ENCODE measurements around the gene CABLES1.
"Not testable (repeated sequence)": the region's sequence is repeated elsewhere in the genome, so short reads cannot be mapped to it uniquely, and the experiment has no call there.

CABLES1 gene

DNA sequence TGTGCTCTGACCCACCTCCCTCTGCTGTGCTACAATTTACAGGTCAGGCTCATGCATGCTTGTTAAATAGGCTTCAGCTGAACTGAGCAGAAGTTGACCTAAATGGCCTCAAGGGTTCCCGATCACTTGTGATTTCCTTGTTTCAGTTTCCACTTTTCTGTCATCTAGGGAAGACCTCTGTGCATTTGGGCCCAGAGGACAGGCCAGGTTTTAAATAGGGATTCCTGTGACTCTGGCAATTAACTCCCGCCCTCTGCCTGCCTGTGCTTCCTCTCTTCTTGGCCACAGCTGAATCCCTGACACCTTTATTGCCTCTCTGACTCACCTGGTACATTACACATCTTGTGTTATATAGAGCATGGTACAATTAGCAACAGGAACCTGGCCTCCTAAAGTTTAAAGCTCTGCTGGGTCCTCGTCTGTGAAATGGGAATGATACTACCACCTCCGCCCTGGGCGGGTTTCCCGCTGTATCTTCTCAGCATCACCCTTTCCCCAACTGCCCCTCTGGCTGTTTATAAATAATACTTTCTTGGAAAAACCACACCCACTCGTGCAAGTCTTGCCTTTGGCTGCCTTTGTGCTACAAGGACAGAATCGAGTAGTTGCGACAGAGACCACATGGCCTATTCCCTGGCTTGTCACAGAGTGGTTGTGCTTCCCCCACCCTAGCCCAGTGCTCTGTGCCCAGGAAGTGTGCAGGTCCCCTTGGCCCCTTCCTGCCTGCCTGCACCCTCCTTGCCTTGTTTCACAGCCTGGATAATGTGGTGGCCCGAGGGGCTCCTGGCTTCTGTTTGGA lies 7.9 kb downstream of the CABLES1 start:
- DNase-seq: no peak

DNA sequence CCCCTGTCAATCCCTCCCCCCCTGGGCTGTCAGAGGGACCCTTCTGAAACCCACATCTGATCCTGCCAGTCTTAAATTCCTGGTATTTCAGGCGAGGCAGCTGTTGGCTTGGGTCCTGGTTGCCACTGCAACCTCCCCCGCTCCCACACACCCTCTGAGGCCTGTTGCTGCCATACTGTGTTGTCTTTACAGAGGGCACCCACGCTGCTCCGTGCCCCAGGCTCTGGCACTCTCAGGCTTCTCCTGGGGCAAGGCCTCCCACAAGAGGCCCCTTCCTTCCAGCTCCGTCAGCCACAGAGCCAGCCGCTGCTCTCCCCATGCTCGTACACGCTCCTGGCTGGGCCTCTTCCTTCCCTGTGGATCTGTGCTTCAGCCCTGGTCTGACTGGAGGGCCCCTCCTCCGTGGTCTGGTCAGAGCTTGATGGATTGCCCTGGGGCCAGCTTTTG lies 8.6 kb downstream of the CABLES1 start:
- DNase-seq: no peak

DNA sequence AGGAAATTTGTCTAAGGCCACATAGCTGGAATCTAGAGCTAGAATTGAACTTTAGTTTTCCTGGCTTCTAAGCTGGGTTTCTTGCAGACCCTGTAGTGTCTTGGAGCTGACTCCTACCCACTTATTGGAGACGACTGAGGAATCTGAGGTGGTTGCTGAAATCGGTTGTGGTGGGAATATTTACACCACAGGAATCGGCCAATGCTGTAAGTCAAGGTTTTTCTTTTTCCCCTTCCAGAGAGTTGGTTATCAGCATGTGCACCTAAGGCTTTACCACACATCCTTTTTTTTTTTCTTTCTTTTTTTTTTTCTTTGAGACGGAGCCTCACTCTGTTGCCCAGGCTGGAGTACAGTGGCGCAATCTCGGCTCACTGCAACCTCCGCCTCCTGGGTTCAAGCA lies 9.4 kb downstream of the CABLES1 start:
- DNase-seq: no peak

DNA sequence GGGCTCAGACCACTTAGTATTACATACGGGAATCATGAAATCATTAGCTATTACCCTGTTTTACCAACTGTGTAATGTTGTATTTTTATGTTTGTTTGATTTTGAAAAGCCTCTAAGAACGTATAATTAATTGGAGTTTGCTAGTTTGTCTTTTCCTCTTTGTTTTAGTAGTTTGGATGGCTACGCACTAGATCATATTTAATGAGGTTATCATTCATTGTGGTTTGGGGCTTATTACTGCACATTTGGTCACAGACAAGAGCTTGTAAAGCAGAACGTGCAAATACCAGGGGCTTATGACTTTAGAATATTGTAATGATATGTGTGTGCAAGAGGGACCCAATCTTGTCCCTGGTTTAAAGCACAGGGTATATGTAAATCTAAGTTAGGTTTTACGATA lies 10.3 kb downstream of the CABLES1 start:
- DNase-seq: no peak

DNA sequence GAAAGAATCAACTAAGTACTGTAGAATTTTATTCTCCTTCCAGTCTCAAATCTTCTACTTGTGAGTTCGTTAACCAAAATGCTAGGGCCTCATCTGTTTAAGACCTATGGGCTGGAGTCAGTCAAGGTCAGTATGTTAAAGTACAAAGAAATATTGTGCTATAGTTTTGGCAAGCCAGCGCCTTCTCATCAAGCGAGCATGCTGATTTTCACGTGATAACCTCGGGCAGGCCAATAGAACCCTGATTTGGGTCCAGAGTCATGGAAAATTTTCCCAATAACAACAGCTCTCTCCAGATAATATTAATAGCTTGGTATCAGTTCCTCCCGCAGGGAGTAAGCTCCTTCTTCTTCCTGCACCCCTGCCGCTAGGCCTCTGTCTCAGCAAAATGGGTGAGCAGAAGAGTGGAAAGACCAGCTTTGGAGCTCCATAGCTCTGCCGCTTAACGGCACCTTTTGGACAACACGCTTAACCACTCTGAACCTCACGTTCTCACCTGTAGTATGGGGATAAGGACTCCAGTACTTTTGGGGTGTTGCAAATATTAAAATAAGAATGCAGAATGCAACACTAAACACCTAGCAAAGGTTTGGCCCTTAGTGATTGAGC lies 11.7 kb downstream of the CABLES1 start:
- DNase-seq: no peak

DNA sequence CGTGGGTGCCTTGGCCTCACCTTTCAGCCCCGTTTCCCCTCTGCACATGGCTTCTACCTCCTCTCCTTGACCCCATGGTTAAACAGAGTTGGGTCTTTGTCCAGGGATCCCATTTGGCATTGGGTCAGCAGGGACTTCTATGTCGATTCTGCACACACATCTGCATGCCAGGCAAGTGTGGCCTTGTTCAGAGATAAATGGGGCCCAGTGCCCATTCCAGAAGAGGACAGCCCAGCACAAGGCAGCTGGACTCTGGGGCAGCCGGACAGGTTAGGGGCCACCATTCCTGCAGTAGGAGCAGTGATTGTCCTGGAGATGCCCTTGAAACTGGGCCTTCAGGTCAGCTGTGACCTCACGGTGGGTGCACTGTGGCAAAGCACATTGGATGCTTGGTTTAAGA lies 13.1 kb downstream of the CABLES1 start:
- DNase-seq: no peak

DNA sequence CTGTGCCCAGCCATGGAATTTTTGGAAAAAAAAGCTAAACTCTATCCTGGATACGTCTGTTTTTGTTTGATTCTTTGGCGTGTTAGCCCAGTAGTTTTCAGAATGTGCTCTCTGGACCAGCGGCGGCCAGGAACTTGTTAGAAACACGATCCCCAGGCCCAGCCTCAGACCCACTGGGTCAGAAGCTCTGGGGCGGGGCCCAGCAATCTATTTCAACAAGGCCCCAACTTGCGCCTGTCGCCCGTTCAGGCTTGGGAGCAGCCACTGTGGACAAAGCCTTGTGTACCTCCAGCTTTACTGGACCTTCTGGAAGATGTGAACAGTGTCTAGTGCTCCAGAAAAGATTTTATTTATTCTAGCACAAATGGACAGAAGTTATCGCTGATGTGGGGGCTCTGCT lies 14.3 kb downstream of the CABLES1 start:
- DNase-seq: no peak

DNA sequence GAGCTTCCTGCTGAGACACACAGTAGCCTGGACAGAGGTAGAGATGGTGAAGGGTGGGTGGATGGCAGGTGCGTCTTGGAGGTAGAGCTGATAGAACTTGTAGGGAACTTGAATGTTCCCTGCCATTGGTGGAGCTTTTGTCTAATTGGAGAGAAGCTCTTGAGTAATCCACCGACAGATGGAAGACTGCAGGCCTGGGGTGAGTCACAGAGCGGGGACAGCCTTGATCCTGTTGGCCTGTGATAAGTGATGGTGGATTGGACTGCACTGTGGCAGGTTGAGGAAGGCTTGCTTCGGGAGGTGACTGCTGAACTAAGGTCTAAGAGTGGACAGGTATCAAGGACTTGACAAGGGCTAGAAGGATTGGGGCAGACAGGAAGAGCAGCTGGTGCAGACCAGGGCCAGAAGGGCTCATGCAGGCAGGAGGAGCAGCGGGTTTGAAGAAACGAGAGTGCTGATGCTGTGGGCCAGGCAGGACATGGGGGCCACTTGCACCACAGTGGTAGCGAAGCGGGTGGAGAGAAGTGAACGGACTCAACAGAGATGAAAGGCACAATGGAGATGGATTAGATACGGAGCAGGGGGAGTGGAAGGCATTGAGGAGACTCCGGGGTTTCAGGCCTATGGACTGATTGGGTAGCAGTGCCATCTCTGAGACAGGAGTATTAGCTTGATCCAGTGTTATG lies 16.3 kb downstream of the CABLES1 start:
- DNase-seq: peak; percentile 54

DNA sequence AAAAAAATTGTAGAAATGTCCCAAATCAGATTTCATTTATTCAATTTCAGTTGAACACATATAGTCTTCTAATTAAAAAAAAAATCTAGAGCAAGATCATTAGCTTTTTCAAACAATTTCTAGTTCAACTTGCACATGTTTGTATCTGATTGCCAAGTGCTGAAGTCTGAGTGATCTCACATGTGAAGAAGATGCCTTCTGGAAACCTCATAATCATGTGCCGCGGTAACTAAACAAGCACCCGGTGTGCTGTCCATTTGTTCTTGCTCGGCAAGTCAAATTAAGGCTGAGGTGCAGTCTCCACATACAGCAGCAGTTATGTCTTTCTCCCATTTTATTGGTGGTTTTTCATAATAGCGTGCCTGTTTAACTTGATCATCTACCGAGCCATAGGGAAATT lies 18.7 kb downstream of the CABLES1 start:
- no peak for DNase-seq

DNA sequence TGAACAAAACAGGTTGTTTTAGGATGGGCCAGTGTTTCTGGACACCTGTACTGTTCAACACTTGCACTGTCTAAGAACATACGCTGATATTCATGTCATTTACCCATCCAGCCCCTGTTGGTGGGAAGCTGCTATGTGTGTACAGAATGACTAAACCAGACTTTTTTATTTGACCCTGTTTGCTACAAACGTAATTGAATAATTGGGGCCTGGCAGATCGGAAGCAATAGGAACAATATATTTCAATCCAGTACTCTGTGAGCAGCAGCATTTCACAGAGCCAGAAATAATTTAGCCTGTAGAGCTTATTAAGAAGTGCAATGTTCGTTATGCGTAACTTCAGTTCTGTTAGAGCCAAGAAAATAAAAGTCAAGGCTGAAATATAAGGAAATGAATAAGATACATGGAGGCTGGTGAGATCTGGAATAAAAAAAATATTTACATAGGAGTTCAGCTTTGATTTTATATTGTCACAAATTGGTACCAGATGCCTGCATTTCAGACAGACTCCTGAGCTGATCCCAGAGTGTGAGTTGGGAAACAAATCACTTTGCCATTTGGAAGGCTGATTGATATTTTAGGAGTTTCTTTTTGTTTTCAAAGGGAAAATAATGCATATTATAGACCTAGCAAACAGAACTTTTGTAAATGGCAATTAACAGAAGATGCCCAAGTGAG lies 19.7 kb downstream of the CABLES1 start:
- no peak for DNase-seq

DNA sequence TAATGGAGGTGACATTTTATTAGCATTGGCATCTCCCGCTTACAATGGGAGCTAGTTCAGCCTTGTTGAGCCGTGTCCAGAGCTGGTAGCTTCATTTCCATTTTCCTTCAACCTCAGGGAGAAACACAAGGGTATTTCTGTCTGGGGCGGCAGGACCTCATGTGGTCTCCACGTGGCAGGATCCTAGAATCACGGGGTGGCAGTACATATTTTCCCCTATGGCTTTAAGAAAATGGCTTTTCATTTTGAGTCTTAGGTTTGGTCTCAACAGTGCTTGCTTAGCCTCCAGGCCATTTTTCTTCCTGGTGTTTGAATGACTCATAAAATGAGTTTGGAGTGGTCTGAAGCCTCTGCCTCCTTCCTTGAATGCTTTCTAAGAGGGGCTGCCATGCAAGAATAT lies 20.3 kb downstream of the CABLES1 start:
- DNase-seq: no peak

DNA sequence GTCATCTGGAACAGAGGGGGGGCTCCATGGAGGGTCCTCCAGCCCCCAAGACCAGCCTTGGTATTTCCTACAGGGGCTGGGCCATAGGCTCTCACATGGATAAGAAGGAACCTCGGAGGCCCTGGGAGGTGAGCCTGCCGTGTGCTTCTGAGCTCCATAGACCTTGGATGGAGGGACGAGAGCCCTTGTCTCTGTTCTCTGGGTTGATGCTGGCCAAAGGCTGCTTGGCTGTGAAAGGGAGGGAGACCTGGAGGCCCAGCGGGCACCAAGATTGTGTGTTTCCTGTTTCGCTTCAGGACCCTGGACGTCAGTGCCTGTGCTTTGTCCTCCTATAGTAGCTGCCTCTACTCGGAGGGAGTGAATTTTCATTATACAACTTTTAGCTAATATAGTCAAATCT lies 20.8 kb downstream of the CABLES1 start:
- DNase-seq: no peak

DNA sequence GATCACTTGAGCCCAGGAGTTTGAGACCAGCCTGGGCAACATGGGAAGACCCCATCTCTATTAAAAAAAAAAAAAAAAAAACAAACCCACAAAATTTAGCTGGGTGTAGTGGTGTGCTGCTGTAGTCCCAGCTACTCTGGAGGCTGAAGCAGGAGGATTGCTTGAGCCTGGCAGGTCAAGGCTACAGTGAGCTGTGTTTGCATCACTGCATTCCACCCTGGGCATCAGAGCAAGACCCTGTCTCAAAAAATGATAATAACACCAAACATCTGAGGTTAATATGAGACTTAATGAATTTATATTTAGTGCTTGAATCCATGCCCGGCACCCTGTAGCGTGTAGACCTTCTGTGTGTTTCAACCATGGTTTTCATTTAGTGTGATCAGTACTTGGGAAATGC lies 22.8 kb downstream of the CABLES1 start:
- DNase-seq: no peak

DNA sequence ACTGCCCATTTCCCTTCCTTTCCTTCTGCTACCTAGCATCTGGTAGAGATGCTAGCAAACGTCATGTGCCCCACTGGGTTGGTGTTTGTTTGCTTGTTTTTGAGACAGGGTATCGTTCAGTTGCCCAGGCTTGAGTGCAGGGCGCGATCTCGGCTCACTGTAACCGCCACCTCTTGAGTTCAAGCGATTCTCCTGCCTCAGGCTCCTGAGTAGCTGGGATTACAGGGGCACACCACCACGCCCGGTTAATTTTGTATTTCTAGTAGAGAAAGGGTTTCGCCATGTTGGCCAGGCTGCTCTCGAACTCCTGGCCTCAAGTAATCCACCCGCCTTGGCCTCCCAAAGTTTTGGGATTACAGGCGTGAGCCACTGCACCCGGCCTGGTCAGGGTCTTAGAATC lies 23.6 kb downstream of the CABLES1 start:
- not testable (repeated sequence) for DNase-seq

DNA sequence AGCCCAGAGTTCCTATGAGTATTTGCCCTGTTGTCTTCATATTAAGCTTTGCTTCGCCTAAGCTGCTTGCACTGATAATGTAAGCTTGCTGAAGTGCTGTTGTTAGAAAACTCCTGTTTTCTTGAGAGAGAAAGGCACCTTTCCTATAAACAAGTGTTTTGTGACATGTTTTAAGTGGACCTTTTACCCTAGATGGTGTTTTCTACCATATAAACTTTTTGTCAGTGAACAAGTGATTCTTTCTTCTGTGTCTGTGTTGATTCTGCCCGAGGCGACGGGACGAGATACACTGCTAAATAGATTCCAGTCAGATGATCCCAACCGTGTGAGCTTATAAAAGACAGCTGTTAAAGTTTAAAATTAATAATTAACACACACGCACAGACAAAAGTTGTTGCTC lies 24.1 kb downstream of the CABLES1 start:
- DNase-seq: no peak

DNA sequence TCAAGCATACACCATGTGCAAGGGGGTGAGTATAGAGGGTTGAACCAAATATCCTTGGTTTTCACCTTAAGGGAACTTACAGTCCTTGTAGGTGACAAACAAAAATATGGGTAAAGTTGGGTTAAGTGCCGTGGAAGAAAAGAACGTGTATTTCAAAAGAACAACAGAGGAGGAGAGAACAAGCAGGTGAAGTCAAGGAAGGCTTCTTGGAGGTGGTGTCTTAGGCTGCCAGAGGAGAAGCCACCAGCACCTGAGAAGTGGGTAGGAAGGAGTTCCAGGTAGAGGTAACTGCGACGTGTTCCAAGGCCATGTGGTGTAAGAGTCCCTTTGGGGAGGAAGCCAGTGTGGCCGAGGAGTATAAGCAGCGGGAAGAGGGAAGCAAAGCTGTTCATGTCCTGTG lies 27.2 kb downstream of the CABLES1 start:
- no peak for DNase-seq

DNA sequence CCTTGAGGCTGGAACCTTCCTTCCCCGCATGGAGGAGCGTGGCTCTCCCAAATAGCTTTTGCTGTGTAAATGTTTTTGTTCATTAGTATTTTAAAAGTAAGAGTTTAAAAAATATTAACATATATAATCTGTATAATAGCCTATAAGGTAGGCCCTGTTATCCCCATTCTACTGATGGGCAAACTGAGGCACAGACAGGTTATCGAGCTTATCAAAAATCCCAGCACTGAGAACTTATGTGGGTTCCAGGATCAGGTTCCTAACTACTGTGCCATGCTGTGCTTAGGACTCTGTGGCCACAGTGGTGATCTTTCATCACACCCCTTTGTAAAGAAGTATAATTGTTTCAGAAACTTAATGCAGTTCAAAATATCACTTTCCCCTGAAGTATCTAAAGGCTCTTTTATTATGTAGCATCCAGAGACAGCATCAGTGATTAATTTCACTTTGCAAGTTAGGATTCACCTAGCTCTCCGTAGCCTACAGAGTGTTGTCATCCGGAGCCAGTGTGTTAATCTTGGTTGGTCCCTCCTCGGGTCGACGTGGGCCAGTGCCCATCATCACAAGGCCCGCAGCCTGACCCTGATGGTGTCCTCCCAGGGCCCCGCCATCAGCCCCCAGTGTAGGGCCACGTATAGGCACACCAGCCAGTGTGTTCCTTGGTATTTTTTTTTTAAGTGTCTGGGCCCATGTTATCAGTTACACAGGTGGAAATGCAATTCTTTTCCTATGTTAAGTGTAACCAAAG lies 28.7 kb downstream of the CABLES1 start:
- no peak for DNase-seq

DNA sequence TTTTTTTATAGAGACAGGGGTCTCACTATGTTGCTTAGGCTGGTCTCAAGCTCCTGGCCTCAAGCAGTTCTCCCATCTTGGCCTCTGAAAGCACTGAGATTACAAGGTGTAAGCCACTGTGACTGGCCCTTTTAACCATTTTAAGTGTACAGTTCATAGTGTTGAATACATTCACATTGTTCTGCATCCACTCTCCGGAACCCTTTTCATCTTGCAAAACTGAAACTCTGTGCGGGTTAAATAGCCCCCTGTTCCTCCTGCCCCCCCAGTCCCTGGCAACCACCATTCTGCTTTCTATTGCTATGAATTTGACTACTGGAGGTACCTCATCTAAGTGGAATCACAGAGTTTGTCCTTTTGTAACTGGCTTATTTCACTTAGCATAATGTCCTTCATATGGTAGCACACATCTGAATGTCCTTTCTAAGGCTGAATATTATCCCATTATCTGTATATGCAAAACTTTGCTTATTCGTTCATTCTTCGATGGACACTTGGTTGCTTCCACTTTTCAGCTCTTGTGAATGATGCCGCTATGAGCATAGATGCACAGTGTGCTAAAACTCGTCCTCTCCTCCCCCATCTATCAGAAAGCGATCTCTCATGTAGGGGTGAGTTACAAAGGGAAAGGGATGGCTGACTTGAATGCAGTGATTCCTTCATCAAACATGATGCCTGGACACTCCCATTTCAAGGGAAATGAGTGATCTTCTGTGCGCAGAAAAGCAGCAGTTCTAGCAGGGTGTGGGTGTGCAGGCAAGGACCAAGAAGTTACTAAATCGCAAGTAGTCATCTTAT lies 30.2 kb downstream of the CABLES1 start:
- DNase-seq: no peak

DNA sequence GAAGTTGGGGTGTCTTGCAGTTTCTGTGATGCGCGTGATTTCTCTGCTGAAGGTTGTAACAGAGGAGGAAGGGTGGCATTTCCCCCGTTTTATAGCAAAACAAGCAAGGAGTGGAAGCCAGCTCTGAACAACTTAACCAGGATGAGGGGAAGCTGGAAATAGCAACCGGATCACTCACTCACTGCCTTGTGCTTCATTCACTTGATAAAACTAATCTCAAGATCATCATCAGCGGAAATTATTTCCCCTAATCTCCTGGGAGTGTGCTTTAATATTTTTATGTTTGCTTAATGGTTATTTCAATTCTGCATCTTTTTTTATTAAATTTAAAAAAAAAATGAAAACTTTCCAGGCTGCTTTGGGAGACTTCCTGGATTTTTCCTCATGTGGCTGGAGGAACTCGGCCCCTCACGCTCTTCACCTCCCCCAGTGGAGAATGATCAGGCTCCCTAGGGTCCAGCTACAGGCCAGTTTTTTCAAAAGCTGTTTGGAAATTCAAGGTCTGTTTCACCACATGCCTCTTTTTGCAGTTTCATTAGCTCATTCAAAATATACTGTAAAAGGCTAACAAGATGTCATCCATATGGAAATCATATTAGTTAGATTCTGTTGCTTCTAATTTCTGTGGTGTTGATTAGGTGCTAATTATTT lies 31.7 kb downstream of the CABLES1 start:
- DNase-seq: no peak

DNA sequence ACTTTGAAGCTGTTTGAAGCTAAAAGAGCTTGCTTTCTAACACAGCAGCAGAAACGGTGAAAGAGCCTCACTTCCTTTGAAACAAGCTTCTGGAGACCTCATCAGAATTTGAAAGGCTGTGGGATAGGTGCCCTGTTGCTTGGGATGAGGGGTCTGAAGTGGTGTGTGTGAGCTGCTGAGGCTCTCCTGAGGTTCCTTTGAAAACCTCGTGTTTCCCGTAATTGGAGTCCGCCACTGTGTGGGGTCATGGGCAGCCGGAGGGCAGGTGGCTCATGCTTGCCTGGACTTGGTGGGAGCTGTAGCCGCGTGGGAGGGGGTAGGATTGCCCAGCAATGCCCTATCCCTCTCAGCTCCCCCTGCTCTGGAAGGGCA lies 34.4 kb downstream of the CABLES1 start:
- no peak for DNase-seq

DNA sequence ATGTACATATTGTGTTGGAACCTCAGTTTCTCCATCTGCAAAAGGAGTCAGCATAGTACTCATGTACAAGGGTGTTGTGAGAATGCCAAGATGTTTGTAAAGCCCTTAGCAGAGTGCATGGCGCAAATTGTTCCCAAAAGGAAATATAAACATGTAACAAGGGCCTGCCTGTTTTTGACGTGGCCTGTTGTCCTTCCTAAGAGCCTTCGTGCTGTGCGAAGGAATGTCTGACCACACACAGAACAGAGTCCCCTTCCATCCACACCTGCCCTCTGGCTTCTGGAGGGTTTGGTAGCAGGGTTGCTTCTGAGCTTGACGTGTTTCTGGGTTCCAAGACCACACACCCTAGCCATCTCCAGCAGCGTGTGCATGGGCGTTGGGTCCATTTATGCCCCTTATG lies 34.9 kb downstream of the CABLES1 start:
- no peak for DNase-seq

All from NCI-H524 treated with DMSO at 0.1 percent for 48 hours (cell line).